Fibroblast of skin of left quadriceps (primary cell): ENCODE data around the gene IFI30.
A peak's percentile ranks its signal among the peaks of the same experiment; 100 is the strongest.
"Not testable (repeated sequence)": the region's sequence is repeated elsewhere in the genome, so short reads cannot be mapped to it uniquely, and the experiment has no call there.

Experiments used
- DNase-seq, 2 experiments: peaks; one replicate each; pipeline ENCODE4 v3.0.0-alpha.2; 2013; ENCODE audit warnings: low read depth in 2 of 2

IFI30 gene

GRCh38 chr19:18152817-18153555 lies 20.6 kb upstream of the IFI30 start, which contains the start of gene PIK3R2:
PIK3R2 (plus strand) TSS chr19:18153163; CDS start chr19:18155880, 2,717 bp downstream.
- peak; percentile 97 to 98 for DNase-seq

DNA sequence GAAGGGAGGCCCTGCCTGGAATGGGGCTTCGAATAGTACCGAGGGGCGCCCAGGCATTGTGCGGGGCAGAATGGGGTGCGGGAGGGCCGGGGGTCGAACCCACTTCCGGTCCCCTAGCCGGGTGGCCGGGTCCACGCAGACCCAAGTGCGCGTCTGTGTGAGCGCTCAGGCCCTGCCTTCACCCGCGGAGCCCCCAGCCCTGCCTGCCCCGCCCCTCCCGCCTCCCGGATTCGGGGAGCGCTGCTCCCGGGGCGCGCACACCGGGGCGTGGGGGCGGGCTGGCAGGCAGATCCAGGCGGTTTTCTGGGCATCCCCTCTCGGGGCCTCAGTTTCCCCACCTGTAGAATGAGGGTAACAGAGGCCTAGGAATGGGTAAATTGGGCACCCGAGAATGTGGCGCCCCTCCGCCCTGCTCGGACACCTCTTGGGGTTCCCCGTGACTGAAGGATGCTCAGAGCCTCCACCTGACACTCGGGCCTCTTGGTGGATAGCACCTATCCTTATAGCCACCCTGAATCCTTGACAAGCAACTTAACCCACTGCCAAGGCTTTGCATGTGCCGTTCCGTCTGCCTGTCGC lies 20.0 kb upstream of the IFI30 start:
- no peak for DNase-seq

DNA sequence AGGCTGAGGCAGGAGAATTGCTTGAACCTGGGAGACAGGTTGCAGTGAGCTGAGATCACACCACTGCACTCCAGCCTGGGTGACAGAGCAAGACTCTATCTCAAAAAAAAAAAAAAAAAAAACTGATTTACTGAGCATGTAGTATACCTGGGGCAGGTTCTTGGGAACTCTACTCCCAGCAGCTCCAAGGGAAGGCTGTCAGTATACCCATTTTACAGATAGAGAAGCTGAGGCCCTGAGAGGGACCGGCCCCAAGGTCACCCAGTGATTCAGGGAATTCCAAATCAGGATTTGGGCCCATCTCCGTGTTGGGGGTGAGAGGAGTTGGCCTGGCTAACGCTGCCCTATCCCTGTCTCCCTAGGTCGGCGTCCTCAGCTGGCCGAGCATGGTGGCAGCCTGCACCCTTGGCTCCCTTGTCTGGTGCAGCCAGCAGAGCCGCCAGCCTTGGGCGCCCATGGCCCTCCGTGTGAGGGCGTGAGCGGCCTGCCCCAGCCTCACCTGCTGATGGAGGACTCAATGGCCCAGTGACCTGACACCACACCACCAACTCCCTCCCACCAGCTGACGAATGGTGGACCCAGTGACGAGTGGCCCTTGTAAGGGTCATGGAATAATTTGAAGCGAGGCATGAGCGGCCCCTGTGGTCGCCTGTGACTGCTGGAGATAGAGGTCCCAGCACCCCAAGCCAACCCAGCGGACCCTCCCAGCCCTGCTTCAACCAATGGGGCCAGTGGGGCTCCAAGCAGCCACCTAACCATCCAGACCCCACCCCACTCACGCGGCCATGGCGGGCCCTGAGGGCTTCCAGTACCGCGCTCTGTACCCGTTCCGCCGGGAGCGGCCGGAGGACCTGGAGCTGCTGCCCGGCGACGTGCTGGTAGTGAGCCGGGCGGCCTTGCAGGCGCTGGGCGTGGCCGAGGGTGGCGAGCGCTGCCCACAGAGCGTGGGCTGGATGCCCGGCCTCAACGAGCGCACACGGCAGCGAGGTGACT lies 18.2 kb upstream of the IFI30 start:
- DNase-seq, result no peak

DNA sequence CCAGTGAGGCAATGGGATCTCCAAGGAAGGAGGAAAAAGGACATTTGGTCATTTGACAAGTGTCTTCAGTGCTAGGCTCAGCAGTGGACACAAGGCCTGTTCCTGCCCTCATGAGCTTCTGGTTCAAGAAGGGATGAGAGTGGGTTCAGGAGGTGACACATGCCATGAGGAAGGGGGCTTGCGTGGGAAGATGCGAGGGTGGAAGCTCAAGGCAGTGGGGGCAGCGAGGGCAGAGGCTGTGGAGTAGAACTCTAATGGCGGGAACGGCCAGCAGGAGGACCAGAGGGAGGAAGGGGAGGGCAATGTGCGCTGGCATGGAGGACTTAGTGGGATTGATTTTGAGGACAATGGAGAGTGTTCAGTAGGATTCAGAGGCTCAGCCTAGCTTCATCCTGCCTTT lies 17.3 kb upstream of the IFI30 start:
- DNase-seq, result no peak

DNA sequence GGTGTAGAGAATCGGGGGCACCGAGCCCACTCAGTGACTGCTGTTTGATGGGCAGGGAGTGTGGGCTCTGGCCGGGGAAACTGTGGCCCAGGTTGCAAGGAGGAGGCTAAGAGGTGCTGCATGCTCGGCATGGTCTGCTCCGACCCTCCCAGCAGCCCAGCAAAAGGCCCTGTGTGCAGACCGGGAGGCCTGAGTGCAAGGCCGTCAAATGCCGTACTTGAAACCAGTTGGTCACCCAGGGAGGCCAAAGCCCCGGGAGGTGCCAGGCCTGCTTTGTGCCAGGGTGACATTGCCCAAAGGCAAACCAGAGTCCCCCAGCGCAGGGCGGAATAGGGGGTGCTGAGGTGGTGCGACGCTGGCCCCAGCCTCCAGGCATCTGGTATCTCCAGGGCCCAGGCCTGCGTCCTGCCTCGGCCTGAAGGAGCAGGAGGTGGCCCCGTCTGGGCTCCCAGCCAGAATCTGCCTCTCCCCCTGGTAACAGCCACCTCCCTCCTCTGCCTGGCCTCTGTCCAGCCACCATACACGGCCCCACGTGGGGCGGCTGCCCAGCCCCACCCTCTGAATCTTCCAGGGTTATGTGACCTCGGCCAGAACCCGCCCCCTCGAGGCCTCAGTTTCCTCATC lies 16.7 kb upstream of the IFI30 start:
- peak; percentile 21 to 27 for DNase-seq

- DNase-seq, result no peak
These were observed 16.0 kb upstream of the IFI30 start for GRCh38 chr19:18157465-18158063.

GRCh38 chr19:18158467-18158866 lies 15.1 kb upstream of the IFI30 start:
- DNase-seq, result no peak

- not testable (repeated sequence) for DNase-seq
These were observed 14.5 kb upstream of the IFI30 start for GRCh38 chr19:18159059-18159616.

DNA sequence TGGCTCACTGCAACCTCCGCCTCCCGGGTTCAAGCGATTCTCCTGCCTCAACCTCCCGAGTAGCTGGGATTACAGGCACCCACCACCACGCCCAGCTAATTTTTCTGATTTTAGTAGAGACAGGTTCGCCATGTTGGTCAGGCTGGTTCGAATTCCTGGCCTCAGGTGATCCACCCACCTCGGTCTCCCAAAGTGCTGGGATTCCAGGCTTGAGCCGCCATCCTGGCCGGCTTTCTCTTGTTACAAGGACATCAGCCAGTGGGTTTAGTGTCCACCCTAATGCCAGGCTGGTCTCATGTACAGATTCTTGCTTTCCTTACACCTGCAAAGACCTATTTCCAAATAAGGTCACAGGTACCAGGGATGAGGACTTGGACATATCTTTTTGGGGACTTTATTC lies 13.8 kb upstream of the IFI30 start:
- DNase-seq, result no peak

GRCh38 chr19:18160493-18160970 lies 13.1 kb upstream of the IFI30 start:
- DNase-seq, result no peak

DNA sequence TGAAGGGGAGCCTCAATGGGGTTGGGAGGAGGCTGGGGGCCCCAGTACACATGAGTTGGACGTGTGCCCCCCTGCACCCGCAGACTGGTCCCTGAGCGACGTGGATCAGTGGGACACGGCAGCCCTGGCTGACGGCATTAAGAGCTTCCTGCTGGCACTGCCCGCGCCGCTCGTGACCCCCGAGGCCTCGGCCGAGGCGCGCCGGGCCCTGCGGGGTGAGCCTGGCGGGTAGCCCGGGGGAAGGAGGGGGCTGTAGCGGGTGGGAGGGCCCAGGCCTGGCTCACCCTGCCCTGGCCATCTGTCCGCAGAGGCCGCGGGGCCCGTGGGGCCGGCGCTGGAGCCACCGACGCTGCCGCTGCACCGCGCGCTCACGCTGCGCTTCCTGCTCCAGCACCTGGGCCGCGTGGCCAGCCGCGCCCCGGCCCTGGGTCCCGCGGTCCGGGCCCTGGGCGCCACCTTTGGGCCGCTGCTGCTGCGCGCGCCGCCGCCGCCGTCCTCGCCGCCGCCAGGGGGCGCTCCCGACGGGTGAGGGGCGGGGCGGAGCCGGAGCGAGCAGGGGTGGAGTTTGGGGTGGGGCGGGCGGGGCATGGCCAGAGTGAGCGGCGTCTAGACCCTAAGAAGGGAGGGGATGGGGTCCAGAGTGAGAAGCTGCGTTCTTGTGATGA lies 12.5 kb upstream of the IFI30 start:
- DNase-seq, result peak in 1 of 2 experiments; percentile 11

DNA sequence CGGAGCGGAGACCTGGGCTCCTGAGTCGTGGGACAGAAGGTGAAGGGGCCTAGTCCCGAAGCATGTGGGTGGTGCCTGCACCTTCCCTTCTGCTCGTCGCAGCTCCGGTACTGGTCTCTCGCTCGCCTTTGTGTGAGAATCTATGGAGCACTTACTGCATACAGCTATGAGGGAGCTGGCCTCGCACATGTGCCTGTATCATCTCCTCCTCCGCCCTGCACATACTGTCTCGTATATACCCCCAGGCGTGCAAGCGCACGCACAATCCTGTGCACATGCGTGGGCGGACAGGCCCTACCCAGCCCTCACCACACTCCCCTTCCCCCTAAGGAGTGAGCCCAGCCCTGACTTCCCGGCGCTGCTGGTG lies 12.0 kb upstream of the IFI30 start:
- no peak for DNase-seq

GRCh38 chr19:18164072-18164471 lies 9.5 kb upstream of the IFI30 start:
- DNase-seq, result no peak

- DNase-seq, result no peak
These were observed 7.6 kb upstream of the IFI30 start for GRCh38 chr19:18165794-18166544.

GRCh38 chr19:18167011-18167410 lies 6.6 kb upstream of the IFI30 start:
- DNase-seq, result no peak

DNA sequence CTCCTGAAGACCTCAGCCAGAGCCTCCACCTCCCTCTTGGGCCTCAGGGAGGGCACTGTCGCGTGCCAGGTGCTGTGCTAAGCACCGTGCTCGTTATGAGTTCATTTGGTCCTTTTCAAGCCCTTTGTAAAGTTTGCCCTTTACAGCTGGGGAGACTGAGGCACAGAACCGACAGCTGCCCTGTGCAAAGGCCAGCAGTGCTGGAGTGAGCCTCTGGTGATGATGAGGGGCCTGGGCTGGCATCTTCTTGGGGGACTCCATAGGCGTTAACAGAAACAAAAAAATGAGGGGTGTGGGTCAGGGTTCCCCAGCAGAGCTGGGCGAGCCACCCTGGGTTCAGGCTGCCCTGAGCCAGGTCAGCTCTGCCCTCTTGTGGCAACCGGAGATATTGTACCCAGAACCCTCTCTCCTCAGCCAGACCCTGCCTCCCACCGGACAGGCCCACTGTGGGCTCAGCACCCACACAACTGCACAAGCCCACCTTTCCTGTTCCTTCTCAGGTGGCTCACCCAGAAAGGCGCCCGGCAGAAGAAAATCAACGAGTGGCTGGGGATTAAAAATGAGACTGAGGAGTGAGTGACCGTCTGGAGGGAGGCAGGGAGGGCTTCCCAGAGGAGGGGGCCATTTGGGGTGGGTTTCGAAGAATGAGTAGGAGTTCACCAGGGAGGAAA lies 5.5 kb upstream of the IFI30 start:
- no peak for DNase-seq

- no peak for DNase-seq
These were observed 4.8 kb upstream of the IFI30 start for GRCh38 chr19:18168673-18169381.

DNA sequence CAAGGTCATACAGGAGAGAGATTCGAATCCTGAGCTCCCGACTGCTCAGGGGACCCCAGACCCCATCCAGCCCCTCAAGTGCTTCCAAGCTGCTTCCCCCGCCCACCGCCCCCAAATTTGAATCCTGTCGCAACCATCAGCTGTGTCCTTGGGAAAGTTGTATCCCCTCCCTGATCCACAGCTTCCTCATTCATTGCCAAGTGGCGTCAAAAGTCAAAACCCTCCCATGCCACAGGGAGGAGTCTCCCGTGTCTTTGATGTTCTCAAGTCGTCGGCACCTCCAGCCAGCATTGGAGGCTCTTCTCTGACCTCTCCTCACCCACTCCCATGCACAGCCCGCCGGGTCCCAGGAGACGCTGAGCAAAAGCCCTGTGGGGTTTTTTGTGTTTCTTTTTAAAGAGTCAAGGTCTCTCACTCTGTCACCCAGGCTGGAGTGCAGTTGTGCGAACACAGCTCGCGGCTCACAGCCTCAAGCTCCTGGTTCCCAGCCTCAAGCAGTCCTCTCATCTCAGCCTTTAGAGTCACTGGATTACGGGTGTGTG lies 2.8 kb upstream of the IFI30 start:
- no peak for DNase-seq
